SK-N-SH treated with all-trans-retinoic acid at 6 μM for 48 hours (cell line): ENCODE measurements around the gene LDB2.

ENCODE experiments used
- ATAC-seq: fragments of 200-7000 bp; cut with Tn5 transposase; 3 replicates; pipeline ENCODE4 v1.9.1; 2020; ENCODE audit warnings: mild to moderate bottlenecking, moderate library complexity
- ARNTL ChIP-seq: fragments of 450-650 bp; formaldehyde crosslinking; IDR thresholded peaks from 2 replicates; pipeline ENCODE4 v1.5.0; 2020; ENCODE audit warnings: low read depth, mild to moderate bottlenecking, moderate library complexity, borderline replicate concordance
- BACH2 ChIP-seq: fragments of 250-450 bp; sonication (Bioruptor Pico); IDR thresholded peaks from 2 replicates; pipeline ENCODE4 v1.9.0; 2021; ENCODE audit warnings: mild to moderate bottlenecking, borderline replicate concordance
- CREB5 ChIP-seq: fragments of 250-450 bp; sonication (Bioruptor Pico); IDR thresholded peaks from 2 replicates; pipeline ENCODE4 v1.5.1; 2020; ENCODE audit warnings: low read depth, mild to moderate bottlenecking, moderate library complexity
- CSDC2 ChIP-seq: fragments of 250-450 bp; sonication (Bioruptor Pico); IDR thresholded peaks from 2 replicates; pipeline ENCODE4 v1.5.0; 2020; ENCODE audit warnings: mild to moderate bottlenecking, moderate library complexity
- CSRNP3 ChIP-seq: fragments of 250-450 bp; sonication (Bioruptor Pico); IDR thresholded peaks from 2 replicates; pipeline ENCODE4 v1.5.1; 2021; ENCODE audit warnings: mild to moderate bottlenecking, moderate library complexity
- ESRRG ChIP-seq: fragments of 250-450 bp; sonication (Bioruptor Pico); IDR thresholded peaks from 2 replicates; pipeline ENCODE4 v1.6.1; 2021; ENCODE audit warnings: mild to moderate bottlenecking
- ISL1 ChIP-seq: fragments of 250-450 bp; sonication (Bioruptor Pico); IDR thresholded peaks from 2 replicates; pipeline ENCODE4 v2.1.2; 2022; ENCODE audit warnings: mild to moderate bottlenecking, moderate library complexity
- OSR1 ChIP-seq: fragments of 250-450 bp; sonication (Bioruptor Pico); IDR thresholded peaks from 2 replicates; pipeline ENCODE4 v1.8.0; 2022; ENCODE audit warnings: moderate library complexity, mild to moderate bottlenecking, inconsistent platforms
- PATZ1 ChIP-seq: fragments of 250-450 bp; sonication (Bioruptor Pico); IDR thresholded peaks from 2 replicates; pipeline ENCODE4 v1.8.0; 2020; ENCODE audit warnings: mild to moderate bottlenecking, moderate library complexity, borderline replicate concordance
- POU6F1 ChIP-seq: fragments of 250-450 bp; sonication (Bioruptor Pico); IDR thresholded peaks from 2 replicates; pipeline ENCODE4 v1.8.0; 2021; ENCODE audit warnings: low read depth, mild to moderate bottlenecking, moderate library complexity, borderline replicate concordance
- PPARA ChIP-seq: fragments of 250-450 bp; sonication (Bioruptor Pico); IDR thresholded peaks from 2 replicates; pipeline ENCODE4 v1.5.0; 2020; ENCODE audit warnings: mild to moderate bottlenecking, borderline replicate concordance
- RARB ChIP-seq: fragments of 250-450 bp; sonication (Bioruptor Pico); IDR thresholded peaks from 2 replicates; pipeline ENCODE4 v1.8.0; 2021; ENCODE audit warnings: mild to moderate bottlenecking, moderate library complexity
- SNAI2 ChIP-seq: fragments of 250-450 bp; sonication (Bioruptor Pico); IDR thresholded peaks from 2 replicates; pipeline ENCODE4 v1.5.0; 2020; ENCODE audit warnings: mild to moderate bottlenecking, moderate library complexity
- TCF4 ChIP-seq: fragments of 250-450 bp; sonication (Bioruptor Pico); IDR thresholded peaks from 2 replicates; pipeline ENCODE4 v1.8.0; 2021; ENCODE audit warnings: mild to moderate bottlenecking, moderate library complexity, borderline replicate concordance
- TOX ChIP-seq: fragments of 250-450 bp; sonication (Bioruptor Pico); IDR thresholded peaks from 2 replicates; pipeline ENCODE4 v1.8.0; 2021; ENCODE audit warnings: mild to moderate bottlenecking, moderate library complexity, borderline replicate concordance
- TSHZ2 ChIP-seq: fragments of 250-450 bp; sonication (Bioruptor Pico); IDR thresholded peaks from 2 replicates; pipeline ENCODE4 v1.5.0; 2020; ENCODE audit warnings: mild to moderate bottlenecking, moderate library complexity
- ZC3H10 ChIP-seq: fragments of 250-450 bp; sonication (Bioruptor Pico); IDR thresholded peaks from 2 replicates; pipeline ENCODE4 v1.5.1; 2021; ENCODE audit warnings: mild to moderate bottlenecking, moderate library complexity
- ZFP30 ChIP-seq: fragments of 450-650 bp; formaldehyde crosslinking; IDR thresholded peaks from 2 replicates; pipeline ENCODE4 v1.5.0; 2022; ENCODE audit warnings: mild to moderate bottlenecking, moderate library complexity
- ZNF70 ChIP-seq: fragments of 450-650 bp; formaldehyde crosslinking; IDR thresholded peaks from 2 replicates; pipeline ENCODE4 v1.5.0; 2020; ENCODE audit warnings: mild to moderate bottlenecking, moderate library complexity

The LDB2 gene

GRCh38 chr4:16717266-16717970 is 181.0 kb downstream of the LDB2 start:
- TF ChIP-seq TOX (no peak), OSR1 (CRISPR knock-in tag) (no peak), ISL1 (CRISPR knock-in tag) (peak; percentile 18; the same call in 1 of the 2 replicates), ZFP30 (no peak)
- no peak for ATAC-seq

GRCh38 chr4:16715482-16715881 is 183.0 kb downstream of the LDB2 start:
- TF ChIP-seq CREB5 (no peak), ESRRG (CRISPR knock-in tag) (no peak)
- no peak for ATAC-seq

- ATAC-seq, result no peak
- TF ChIP-seq CSRNP3 (CRISPR knock-in tag), result no peak
- no peak for TF ChIP-seq TSHZ2
- TF ChIP-seq ESRRG (CRISPR knock-in tag), result no peak
- no peak for TF ChIP-seq ZC3H10 (CRISPR knock-in tag)
- no peak for TF ChIP-seq RARB (CRISPR knock-in tag)
- no peak for TF ChIP-seq SNAI2 (CRISPR knock-in tag)
- TF ChIP-seq ZNF70 (CRISPR knock-in tag), result no peak
- TF ChIP-seq OSR1 (CRISPR knock-in tag), result no peak
- no peak for TF ChIP-seq BACH2 (CRISPR knock-in tag)
- TF ChIP-seq ISL1 (CRISPR knock-in tag), result no peak
- TF ChIP-seq POU6F1 (CRISPR knock-in tag), result no peak
- no peak for TF ChIP-seq ZFP30
- TF ChIP-seq TCF4, result no peak
- no peak for TF ChIP-seq ARNTL (CRISPR knock-in tag)
- no peak for TF ChIP-seq CSDC2 (CRISPR knock-in tag)
- TF ChIP-seq PATZ1, result no peak
- no peak for TF ChIP-seq PPARA (CRISPR knock-in tag)
Observed at GRCh38 chr4:16714191-16714590, 184.3 kb downstream of the LDB2 start.

GRCh38 chr4:16713696-16714095 is 184.7 kb downstream of the LDB2 start:
- no peak for ATAC-seq

More at GRCh38 chr4:16713696-16714095, 184.7 kb downstream of the LDB2 start:
- TF ChIP-seq BACH2 (CRISPR knock-in tag) (no peak), SNAI2 (CRISPR knock-in tag) (no peak), TCF4 (no peak), PATZ1 (no peak), ZNF70 (CRISPR knock-in tag) (no peak)
